Fibroblast of lung (primary cell): Measurements from ENCODE around the gene POLD3. TPM values are rescaled to one million over a fixed set of nuclear protein-coding genes. Genes with fewer than 3 reads are reported as not detected.

Experiments used
- DNase-seq, 2 donors: peaks; one replicate each; pipeline versions ENCODE4 v3.0.0 to v3.0.0-alpha.2; 2010; ENCODE audit warnings: low read depth in 2 of 2
- H2AFZ ChIP-seq: 2 replicates; pipeline ENCODE4 v1.5.1; 2012; ENCODE audit warnings: low read length, control low read depth, inconsistent platforms
- H3K27ac ChIP-seq: 2 replicates; pipeline ENCODE4 v1.5.1; 2011; ENCODE audit warnings: low read length, control low read depth; ENCODE audit not compliant: insufficient read depth
- H3K27me3 ChIP-seq: 2 replicates; pipeline ENCODE4 v1.5.1; 2011; ENCODE audit warnings: mild to moderate bottlenecking, low read length; ENCODE audit not compliant: control insufficient read depth, insufficient read depth
- H3K36me3 ChIP-seq: 2 replicates; pipeline ENCODE4 v1.5.1; 2011; ENCODE audit warnings: low read length; ENCODE audit not compliant: control insufficient read depth, insufficient read depth
- H3K4me1 ChIP-seq: 2 replicates; pipeline ENCODE4 v1.5.1; 2011; ENCODE audit warnings: low read length; ENCODE audit not compliant: control insufficient read depth, insufficient read depth; ENCODE audit errors: extremely low read depth
- H3K4me2 ChIP-seq: 2 replicates; pipeline ENCODE4 v1.5.1; 2011; ENCODE audit warnings: low read length, control low read depth; ENCODE audit not compliant: insufficient read depth; ENCODE audit errors: extremely low read depth
- H3K4me3 ChIP-seq, 4 experiments: fragments of 200-600 bp in 1 of 4; sonication (generic) in 1 of 4; replicated peaks in 1 of 4; 2 replicates each; pipeline ENCODE4 v1.5.1; 2011 to 2016; ENCODE audit warnings: low read length in 4 of 4, low read depth in 3 of 4, mild to moderate bottlenecking in 3 of 4, control low read depth in 2 of 4, inconsistent platforms in 1 of 4, mixed read lengths in 1 of 4; ENCODE audit not compliant: insufficient read depth in 1 of 4; ENCODE audit errors: control extremely low read depth in 1 of 4
- H3K79me2 ChIP-seq: 2 replicates; pipeline ENCODE4 v1.5.1; 2012; ENCODE audit warnings: mild to moderate bottlenecking, low read length, inconsistent platforms; ENCODE audit not compliant: control insufficient read depth, insufficient read depth
- H3K9ac ChIP-seq: 2 replicates; pipeline ENCODE4 v1.5.1; 2011; ENCODE audit warnings: mild to moderate bottlenecking, low read length, control low read depth; ENCODE audit not compliant: insufficient read depth
- H3K9me3 ChIP-seq: 2 replicates; pipeline ENCODE4 v1.5.1; 2012; ENCODE audit warnings: low read depth, low read length; ENCODE audit not compliant: control insufficient read depth, insufficient read depth
- H4K20me1 ChIP-seq: 2 replicates; pipeline ENCODE4 v1.5.1; 2011; ENCODE audit warnings: low read length; ENCODE audit not compliant: control insufficient read depth, insufficient read depth; ENCODE audit errors: extremely low read depth
- EZH2 ChIP-seq: IDR thresholded peaks from 2 replicates; pipeline ENCODE4 v1.5.1; 2012; ENCODE audit warnings: low read length, control low read depth, mild to moderate bottlenecking; ENCODE audit errors: missing control alignments
- polyA plus RNA-seq, 2 donors: library from polyadenylated mRNA; depleted of rRNA in 1 of 2; stranded (reverse) in 1 of 2; unstranded in 1 of 2; fragments of >200 nt; gene quantifications; 2 replicates each; pipeline ENCODE4 v1.2.1, GENCODE V29; 2011 to 2012; ENCODE audit warnings: missing spikeins in 1 of 2
- total RNA-seq: library from RNA; depleted of rRNA; stranded (reverse); fragments of >200 nt; gene quantifications from 2 replicates; pipeline ENCODE4 v1.2.1, GENCODE V29; 2014
- TF ChIP-seq, protein P1 (sequence below), 2 donors: IDR thresholded peaks in 1 of 2; conservative IDR thresholded peaks in 1 of 2; 1 replicate in 1 of 2; 2 replicates in 1 of 2; pipeline ENCODE4 v1.5.1; 2011 to 2012; ENCODE audit warnings: low read length in 2 of 2, control low read depth in 1 of 2, inconsistent platforms in 1 of 2, low read depth in 1 of 2, mild to moderate bottlenecking in 1 of 2

POLD3 gene
- total and polyA plus RNA-seq, 2 donors (not counting 1 experiment from before 2014, with no cell fraction given) = 9.1 to 13.7 TPM

DNA sequence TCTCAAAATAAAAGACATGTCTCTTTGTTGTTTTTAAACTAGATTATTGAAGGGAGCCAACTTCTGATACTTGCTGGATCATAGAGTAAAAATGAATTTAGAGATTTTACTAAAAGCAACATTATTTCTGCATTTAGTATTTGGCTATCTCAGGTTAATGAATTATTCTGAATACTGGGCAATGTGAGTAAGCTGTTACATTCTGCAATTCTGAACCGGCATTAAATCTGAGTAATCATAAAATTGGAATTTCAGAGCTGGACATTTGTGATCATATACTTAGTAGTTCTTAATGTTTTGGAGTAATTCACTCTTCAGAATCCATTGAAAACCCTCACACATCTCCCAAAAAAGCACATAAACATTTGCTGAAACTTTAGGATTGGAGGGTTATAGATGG, 11.5 kb downstream of the POLD3 start:
- no peak for DNase-seq
- no peaks in the 10 kb centered on the region for H3K27me3 ChIP-seq
- H3K79me2 ChIP-seq = no peaks in the 10 kb centered on the region
- no peak overlapping the region for H3K4me3 ChIP-seq
- H3K9ac ChIP-seq = no peak overlapping the region
- H3K9me3 ChIP-seq = no peaks in the 10 kb centered on the region
- TF ChIP-seq, protein P1, sequence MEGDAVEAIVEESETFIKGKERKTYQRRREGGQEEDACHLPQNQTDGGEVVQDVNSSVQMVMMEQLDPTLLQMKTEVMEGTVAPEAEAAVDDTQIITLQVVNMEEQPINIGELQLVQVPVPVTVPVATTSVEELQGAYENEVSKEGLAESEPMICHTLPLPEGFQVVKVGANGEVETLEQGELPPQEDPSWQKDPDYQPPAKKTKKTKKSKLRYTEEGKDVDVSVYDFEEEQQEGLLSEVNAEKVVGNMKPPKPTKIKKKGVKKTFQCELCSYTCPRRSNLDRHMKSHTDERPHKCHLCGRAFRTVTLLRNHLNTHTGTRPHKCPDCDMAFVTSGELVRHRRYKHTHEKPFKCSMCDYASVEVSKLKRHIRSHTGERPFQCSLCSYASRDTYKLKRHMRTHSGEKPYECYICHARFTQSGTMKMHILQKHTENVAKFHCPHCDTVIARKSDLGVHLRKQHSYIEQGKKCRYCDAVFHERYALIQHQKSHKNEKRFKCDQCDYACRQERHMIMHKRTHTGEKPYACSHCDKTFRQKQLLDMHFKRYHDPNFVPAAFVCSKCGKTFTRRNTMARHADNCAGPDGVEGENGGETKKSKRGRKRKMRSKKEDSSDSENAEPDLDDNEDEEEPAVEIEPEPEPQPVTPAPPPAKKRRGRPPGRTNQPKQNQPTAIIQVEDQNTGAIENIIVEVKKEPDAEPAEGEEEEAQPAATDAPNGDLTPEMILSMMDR (conservative IDR thresholded peaks at IDR 0.05 in 1 of 2, IDR thresholded peaks at IDR 0.05 in 1 of 2; ENCODE audit: low read depth in 1 of 2, low read length in 2 of 2) = no peak
- no peak for TF ChIP-seq EZH2
- H4K20me1 ChIP-seq = no peaks in the 10 kb centered on the region
- H3K4me1 ChIP-seq = no peaks in the 10 kb centered on the region
- H2AFZ ChIP-seq = no peak overlapping the region
- no peak overlapping the region for H3K27ac ChIP-seq
- no peaks in the 10 kb centered on the region for H3K36me3 ChIP-seq
- no peak overlapping the region for H3K4me2 ChIP-seq

DNA sequence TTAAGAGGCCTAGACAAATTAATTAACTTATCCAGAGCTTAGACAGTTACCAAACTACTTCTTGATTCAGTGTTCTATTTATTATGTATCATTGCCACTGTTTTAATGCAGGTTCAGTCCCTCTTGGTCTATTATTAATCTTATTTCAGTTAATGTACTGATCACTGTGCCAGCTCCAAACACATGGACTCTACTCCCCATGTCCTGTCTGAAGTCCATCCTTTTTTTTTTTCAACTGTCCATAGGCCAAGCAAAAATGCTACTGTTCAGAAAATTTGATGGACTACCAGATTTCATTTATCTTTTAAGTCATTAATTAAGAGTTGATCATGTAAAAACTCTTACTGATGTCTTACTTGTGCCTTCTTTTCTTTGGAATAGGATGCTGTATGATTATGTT, 11.9 kb downstream of the POLD3 start:
- Histone ChIP-seq H3K36me3 (no peaks in the 10 kb centered on the region), H3K4me3 (no peak overlapping the region)

DNA sequence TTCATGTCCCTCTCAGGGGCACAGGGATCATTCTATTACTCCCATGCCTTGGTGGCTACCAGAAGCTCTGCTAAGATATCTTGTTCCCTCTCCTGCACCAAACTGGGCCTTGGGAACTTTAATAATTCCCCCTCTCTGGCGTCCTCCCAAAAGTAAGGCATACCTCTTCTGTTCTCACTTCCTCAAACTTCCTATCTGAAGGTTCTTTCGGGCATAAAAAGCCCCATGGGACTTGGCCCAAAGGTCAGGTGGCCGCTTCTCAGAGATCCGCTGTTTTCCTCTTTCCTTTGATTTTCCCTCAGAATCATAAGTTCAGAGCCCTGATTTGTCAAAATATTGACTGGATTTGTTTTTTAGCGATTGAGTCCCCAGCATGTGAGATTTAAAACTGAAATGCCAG, 13.0 kb downstream of the POLD3 start:
- H3K79me2 ChIP-seq = no peaks in the 10 kb centered on the region

More for the DNA sequence above, 11.9 kb downstream of the POLD3 start:
- H4K20me1 ChIP-seq = no peaks in the 10 kb centered on the region
- H2AFZ ChIP-seq = no peak overlapping the region
- H3K27me3 ChIP-seq = no peaks in the 10 kb centered on the region
- no peaks in the 10 kb centered on the region for H3K79me2 ChIP-seq
- no peaks in the 10 kb centered on the region for H3K9me3 ChIP-seq
- DNase-seq = no peak
- no peak overlapping the region for H3K4me2 ChIP-seq
- no peak overlapping the region for H3K27ac ChIP-seq
- H3K9ac ChIP-seq = no peak overlapping the region
- H3K4me1 ChIP-seq = no peaks in the 10 kb centered on the region
- TF ChIP-seq EZH2 = no peak
- TF ChIP-seq, protein P1 (conservative IDR thresholded peaks at IDR 0.05 in 1 of 2, IDR thresholded peaks at IDR 0.05 in 1 of 2; ENCODE audit: low read depth in 1 of 2, low read length in 2 of 2) = no peak

More for the DNA sequence above, 13.0 kb downstream of the POLD3 start:
- no peak overlapping the region for H3K9ac ChIP-seq
- no peaks in the 10 kb centered on the region for H3K27me3 ChIP-seq
- no peak overlapping the region for H3K4me3 ChIP-seq
- H4K20me1 ChIP-seq = no peaks in the 10 kb centered on the region
- H3K27ac ChIP-seq = no peak overlapping the region
- no peak overlapping the region for H3K4me2 ChIP-seq
- no peak overlapping the region for H2AFZ ChIP-seq
- no peaks in the 10 kb centered on the region for H3K9me3 ChIP-seq
- TF ChIP-seq, protein P1 (conservative IDR thresholded peaks at IDR 0.05 in 1 of 2, IDR thresholded peaks at IDR 0.05 in 1 of 2; ENCODE audit: low read depth in 1 of 2, low read length in 2 of 2) = no peak
- TF ChIP-seq EZH2 = no peak
- DNase-seq = no peak
- no peaks in the 10 kb centered on the region for H3K36me3 ChIP-seq
- no peaks in the 10 kb centered on the region for H3K4me1 ChIP-seq
